Esophagus (tissue), 2 donors: ENCODE results near the gene MTNR1A. TPM values are rescaled to one million over a fixed set of nuclear protein-coding genes. Genes with fewer than 3 reads are reported as not detected.
"Not testable (repeated sequence)": the region's sequence is repeated elsewhere in the genome, so short reads cannot be mapped to it uniquely, and the experiment has no call there.

ENCODE experiments used
- H3K27ac ChIP-seq, 2 donors: one replicate each; pipeline ENCODE4 v1.5.1; 2013; ENCODE audit warnings: low read depth in 2 of 2, mild to moderate bottlenecking in 2 of 2, inconsistent platforms in 1 of 2, low read length in 1 of 2, moderate library complexity in 1 of 2
- H3K27me3 ChIP-seq, 2 donors: one replicate each; pipeline ENCODE4 v1.6.1; 2013; ENCODE audit warnings: low read length in 2 of 2, control low read depth in 1 of 2, mild to moderate bottlenecking in 1 of 2; ENCODE audit not compliant: insufficient read depth in 2 of 2, control insufficient read depth in 1 of 2
- H3K36me3 ChIP-seq, 2 donors: one replicate each; pipeline ENCODE4 v1.6.1; 2013; ENCODE audit warnings: low read length in 1 of 2; ENCODE audit not compliant: control insufficient read depth in 2 of 2, insufficient read depth in 2 of 2
- H3K4me1 ChIP-seq, 2 donors: one replicate each; pipeline ENCODE4 v1.6.1; 2013; ENCODE audit warnings: low read length in 1 of 2; ENCODE audit not compliant: control insufficient read depth in 2 of 2, insufficient read depth in 2 of 2
- H3K4me3 ChIP-seq, 2 donors: one replicate each; pipeline ENCODE4 v1.5.1; 2013; ENCODE audit warnings: low read length in 2 of 2, mild to moderate bottlenecking in 2 of 2, low read depth in 1 of 2, moderate library complexity in 1 of 2
- H3K9me3 ChIP-seq, 2 donors: one replicate each; pipeline ENCODE4 v1.6.1; 2013; ENCODE audit warnings: mild to moderate bottlenecking in 2 of 2, low read depth in 1 of 2, low read length in 1 of 2, moderate library complexity in 1 of 2; ENCODE audit not compliant: control insufficient read depth in 2 of 2, insufficient read depth in 1 of 2
- WGBS, 2 donors: extraction: QIAGEN DNeasy Blood & Tissue Kit; methylation state at CpG; one replicate each; pipeline ENCODE4 v1.1.7; 2013; 5-methylcytosine and 5-hydroxymethylcytosine counted together
- polyA plus RNA-seq, 2 donors: library from polyadenylated mRNA; stranded (reverse); fragments of 200-250 nt; gene quantifications; one replicate each; pipeline ENCODE4 v1.2.3, GENCODE V29; 2013
- donor health status: healthy with polysubstance abuse.
- donor health status: Bipolar disorder and iron deficiency.

Gene MTNR1A
- polyA plus RNA-seq, 2 donors: not detected

DNA sequence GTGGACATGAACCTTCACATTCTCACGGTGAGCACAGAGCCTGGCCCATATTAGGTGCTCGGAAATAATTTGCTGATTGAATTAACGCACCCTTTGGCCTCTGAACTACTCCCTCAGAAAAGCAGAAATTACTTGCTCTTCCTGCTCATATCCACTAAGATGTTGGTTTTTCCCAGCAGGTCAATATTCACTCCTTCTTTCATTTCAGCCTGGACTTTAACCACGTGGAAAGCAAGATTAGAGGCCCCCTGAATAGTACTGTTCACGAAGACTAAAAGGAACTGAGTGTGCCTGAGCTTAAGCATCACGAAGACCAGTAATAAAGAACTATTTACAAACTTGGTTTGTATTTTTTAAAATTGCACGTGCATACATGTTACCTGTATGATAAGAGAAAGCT, 9.9 kb downstream of the MTNR1A start:
- H3K9me3 ChIP-seq: peaks cover 0 to 4% of the 10 kb centered on the region in 2 donors
- H3K4me3 ChIP-seq: no peak overlapping the region
- H3K36me3 ChIP-seq: no peaks in the 10 kb centered on the region
- no peaks in the 10 kb centered on the region for H3K4me1 ChIP-seq
- 64 to 70% methylated on average over 7 of the region's 7 CpGs for WGBS, 2 donors
- peaks cover 0 to 2% of the 10 kb centered on the region in 2 donors for H3K27me3 ChIP-seq
- H3K27ac ChIP-seq: no peak overlapping the region

DNA sequence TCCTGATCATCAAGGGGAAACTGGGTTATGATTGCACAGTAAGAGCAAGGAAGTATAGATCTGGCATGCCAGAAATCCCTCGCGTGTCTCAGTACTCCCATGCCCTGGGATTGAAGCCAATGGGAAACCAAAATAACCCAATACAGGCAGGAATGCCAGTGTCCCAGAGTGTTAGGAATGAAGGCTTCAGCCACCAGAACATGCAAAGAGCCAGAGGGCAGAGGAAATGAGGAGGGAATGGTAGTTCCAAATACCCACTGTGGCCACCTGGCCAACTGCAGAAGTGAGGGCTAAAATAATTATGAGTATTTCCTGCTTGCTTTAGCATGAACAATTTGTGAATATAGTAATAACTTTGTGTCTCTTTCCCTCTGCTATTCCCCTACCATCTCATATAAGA, 12.2 kb downstream of the MTNR1A start:
- H3K27me3 ChIP-seq: no peaks in the 10 kb centered on the region
- H3K4me3 ChIP-seq: no peak overlapping the region
- 89 to 96% methylated on average over 2 of the region's 2 CpGs for WGBS, 2 donors
- H3K27ac ChIP-seq: no peak overlapping the region
- H3K4me1 ChIP-seq: no peaks in the 10 kb centered on the region
- peaks cover 0 to 4% of the 10 kb centered on the region in 2 donors for H3K9me3 ChIP-seq
- H3K36me3 ChIP-seq: no peaks in the 10 kb centered on the region

DNA sequence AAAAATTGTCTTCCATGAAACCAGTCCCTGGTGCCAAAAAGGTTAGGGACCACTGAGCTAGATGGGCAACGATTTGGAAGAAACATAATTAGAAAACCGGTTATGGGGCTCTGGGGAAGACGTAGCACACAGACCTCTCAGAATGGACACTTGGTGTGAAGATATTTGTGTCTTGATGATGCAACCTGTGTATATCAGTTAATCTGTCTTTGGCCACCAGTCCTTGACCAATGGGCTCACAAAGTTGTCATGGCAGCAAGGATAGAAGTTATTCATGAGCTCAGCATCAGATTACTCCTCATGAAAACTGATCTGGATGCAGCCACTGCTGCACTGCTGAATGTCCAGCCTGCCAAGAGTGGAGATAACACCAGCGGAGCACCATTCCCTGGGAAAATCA, 13.6 kb downstream of the MTNR1A start:
- Histone ChIP-seq H3K4me1 (no peaks in the 10 kb centered on the region), H3K36me3 (no peaks in the 10 kb centered on the region), H3K9me3 (peaks cover 0 to 4% of the 10 kb centered on the region in 2 donors), H3K27ac (no peak overlapping the region), H3K4me3 (no peak overlapping the region), H3K27me3 (no peaks in the 10 kb centered on the region)
- WGBS, 2 donors: 85 to 89% methylated on average over 4 of the region's 4 CpGs

DNA sequence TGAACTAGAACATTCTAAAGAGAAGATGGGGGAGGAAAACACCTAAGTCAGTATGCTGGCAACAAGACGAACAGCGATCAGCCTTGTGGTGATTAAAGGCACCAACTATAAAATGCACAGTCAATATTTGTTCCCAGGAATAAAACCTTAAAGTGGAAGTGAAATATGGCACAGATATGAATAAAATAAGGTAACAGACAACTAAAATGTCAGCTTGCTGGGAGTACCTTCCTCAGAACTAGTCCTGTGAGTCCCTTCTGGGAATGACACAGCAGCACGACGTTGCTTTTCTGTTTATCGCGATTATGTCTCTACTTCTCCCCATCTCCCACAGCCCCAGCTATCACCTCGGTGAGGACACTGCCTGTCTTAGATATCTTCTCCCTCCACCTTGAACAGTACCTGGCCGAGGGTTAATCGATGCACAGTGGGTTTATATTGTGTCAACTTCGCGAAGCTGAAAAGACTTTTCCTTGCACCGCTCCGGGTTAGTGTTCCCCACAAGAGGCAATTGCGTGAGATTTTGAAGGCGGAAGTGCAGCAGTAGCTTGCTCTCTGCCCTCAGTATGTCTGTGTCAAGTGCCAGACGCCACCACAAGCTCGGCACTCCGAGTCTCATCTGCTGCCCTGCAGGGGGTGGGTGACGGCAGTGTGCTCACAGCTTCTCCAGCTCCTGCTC, 17.4 kb downstream of the MTNR1A start:
- Histone ChIP-seq H3K27ac (no peak overlapping the region), H3K27me3 (no peaks in the 10 kb centered on the region), H3K4me1 (no peaks in the 10 kb centered on the region), H3K36me3 (no peaks in the 10 kb centered on the region), H3K4me3 (no peak overlapping the region), H3K9me3 (peaks cover 0 to 5% of the 10 kb centered on the region in 2 donors)
- WGBS, 2 donors: 81 to 82% methylated on average over 19 of the region's 19 CpGs

DNA sequence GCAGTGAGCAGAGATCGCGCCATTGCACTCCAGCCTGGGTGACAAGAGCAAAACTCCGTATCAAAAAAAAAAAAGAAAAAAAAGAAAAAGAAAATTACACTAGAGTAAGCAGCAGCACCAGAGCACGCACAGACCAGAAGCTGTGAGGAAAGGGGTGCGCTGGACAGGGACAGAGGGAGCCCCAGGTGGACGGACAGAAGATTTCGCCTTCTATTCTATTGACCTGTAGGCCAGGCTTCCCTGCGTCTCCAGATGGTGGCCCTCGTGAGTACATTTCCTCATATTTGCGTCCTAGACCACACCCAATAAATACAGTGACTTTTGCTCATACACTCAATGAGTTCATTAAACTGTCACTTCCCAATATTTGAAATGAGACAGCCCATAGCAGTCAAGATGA, 19.1 kb downstream of the MTNR1A start:
- H3K27ac ChIP-seq: no peak overlapping the region
- no peaks in the 10 kb centered on the region for H3K4me1 ChIP-seq
- no peaks in the 10 kb centered on the region for H3K27me3 ChIP-seq
- peaks cover 0 to 5% of the 10 kb centered on the region in 2 donors for H3K9me3 ChIP-seq
- WGBS, 2 donors: 85 to 86% methylated on average over 10 of the region's 10 CpGs
- no peaks in the 10 kb centered on the region for H3K36me3 ChIP-seq
- no peak overlapping the region for H3K4me3 ChIP-seq

DNA sequence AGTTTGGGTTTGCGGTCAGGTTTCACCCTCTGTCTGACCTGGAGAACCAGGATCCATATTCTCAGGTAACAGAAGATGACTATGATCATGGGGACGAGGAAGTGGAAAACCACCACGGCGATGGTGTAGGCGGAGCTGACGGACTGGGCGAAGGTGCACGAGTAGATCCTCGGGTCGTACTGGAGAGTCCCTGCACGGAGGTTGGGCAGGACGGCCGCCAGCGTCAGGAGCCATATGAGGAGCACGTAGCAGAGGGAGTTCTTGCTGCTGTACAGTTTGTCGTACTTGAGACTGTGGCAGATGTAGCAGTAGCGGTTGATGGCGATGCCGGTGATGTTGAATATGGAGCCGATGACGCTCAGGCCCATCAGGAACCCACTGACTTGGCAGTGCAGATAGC, 21.3 kb downstream of the MTNR1A start:
- Histone ChIP-seq H3K4me1 (no peaks in the 10 kb centered on the region), H3K4me3 (no peak overlapping the region), H3K36me3 (no peaks in the 10 kb centered on the region), H3K27ac (no peak overlapping the region), H3K27me3 (no peaks in the 10 kb centered on the region), H3K9me3 (peaks cover 0 to 5% of the 10 kb centered on the region in 2 donors)
- WGBS, 2 donors: 95 to 97% methylated on average over 21 of the region's 21 CpGs

DNA sequence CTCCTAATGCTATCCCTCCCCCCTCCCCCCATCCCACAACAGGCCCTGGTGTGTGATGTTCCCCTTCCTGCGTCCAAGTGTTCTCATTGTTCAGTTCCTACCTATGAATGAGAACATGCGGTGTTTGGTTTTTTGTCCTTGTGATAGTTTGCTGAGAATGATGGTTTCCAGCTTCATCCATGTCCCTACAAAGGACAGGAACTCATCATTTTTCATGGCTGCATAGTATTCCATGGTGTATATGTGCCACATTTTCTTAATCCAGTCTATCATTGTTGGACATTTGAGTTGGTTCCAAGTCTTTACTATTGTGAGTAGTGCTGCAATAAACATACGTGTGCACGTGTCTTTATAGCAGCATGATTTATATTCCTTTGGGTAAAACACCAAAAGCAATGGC, 31.4 kb downstream of the MTNR1A start:
- H3K9me3 ChIP-seq, H3K36me3 ChIP-seq, H3K4me3 ChIP-seq, H3K27ac ChIP-seq, H3K27me3 ChIP-seq, H3K4me1 ChIP-seq: not testable (repeated sequence)
- WGBS, 2 donors: 85 to 94% methylated on average over 4 of the region's 4 CpGs

DNA sequence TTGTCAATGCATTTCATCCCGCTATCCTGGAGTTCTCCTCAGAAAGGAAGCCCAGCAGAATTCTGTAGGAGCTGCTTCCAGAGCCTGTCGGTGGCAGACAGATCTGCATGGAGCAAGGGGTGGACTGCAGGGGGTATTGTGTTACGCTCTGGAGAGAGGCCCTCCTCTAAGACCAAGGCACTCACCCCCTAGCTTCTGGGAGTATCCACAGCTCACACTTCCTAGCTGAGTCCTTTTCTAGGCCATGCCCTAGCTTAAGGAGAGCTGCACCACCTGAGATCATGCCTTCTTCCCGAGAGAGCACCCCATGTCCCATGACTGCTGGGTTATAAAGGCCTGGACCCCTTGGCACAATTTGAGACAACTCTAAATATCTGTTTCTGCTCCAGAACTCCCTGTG, 39.1 kb downstream of the MTNR1A start:
- Histone ChIP-seq H3K4me1 (no peaks in the 10 kb centered on the region), H3K27ac (no peak overlapping the region), H3K4me3 (no peak overlapping the region), H3K27me3 (no peaks in the 10 kb centered on the region), H3K36me3 (no peaks in the 10 kb centered on the region), H3K9me3 (no peaks in the 10 kb centered on the region)
- 67 to 75% methylated on average over 4 of the region's 4 CpGs for WGBS, 2 donors

DNA sequence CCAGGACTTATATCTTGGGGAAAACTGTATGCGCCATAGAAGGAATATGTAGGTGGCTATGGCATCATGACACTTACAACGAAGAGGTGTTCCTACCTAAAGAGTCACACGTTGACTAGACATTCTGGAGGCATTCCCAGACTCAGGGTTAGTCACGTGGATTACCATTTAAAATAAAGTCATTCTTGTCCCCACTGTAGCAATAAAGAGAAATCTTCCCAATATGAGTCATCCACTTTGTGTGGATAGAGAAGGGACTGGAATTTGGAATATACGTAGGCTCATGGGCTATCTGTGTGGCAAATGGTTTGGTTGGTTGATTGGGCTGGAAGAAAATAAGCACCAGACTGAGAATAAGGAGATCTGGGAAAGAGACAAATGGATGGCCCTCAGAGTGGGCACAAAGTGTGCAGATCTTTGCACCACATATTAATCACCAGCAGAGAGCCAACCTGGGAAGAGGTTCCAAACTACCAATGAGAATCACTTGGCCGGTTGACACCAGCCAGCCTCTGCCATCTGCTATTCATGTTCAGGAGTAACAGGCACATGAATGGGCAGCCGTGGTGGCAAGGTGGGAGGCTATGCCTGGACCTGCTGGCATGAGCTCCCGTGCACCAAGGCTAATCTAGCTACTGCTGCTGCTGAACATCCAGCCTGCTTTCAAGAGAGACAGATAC, 41.0 kb downstream of the MTNR1A start:
- WGBS, 2 donors: 73 to 77% methylated on average over 8 of the region's 8 CpGs
- Histone ChIP-seq H3K36me3 (no peaks in the 10 kb centered on the region), H3K27ac (no peak overlapping the region), H3K4me3 (no peak overlapping the region), H3K4me1 (no peaks in the 10 kb centered on the region), H3K9me3 (peaks cover 0 to 6% of the 10 kb centered on the region in 2 donors), H3K27me3 (no peaks in the 10 kb centered on the region)

DNA sequence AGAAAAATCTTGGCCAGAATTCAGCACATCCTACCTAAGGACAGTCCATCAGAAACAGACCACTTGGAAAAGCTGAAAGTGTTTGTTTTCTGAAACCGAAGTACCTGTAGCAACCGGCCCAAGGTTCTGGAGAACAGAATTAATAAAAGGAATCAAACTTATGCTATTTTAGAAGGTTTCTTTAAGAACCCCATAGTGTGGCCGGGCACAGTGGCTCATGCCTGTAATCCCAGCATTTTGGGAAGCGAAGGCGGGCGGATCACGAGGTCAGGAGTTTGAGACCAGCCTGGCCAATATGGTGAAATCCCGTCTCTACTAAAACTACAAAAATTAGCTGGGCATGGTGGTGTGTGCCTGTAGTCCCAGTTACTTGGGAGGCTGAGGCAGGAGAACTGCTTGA, 50.6 kb downstream of the MTNR1A start:
- H3K27me3 ChIP-seq, H3K4me1 ChIP-seq, H3K36me3 ChIP-seq, H3K27ac ChIP-seq, H3K9me3 ChIP-seq, H3K4me3 ChIP-seq: not testable (repeated sequence)
- 93 to 94% methylated on average over 8 of the region's 8 CpGs for WGBS, 2 donors
